WTC11 (cell line): Measurements from ENCODE around the gene HOXB8. TPM values are rescaled to one million over a fixed set of nuclear protein-coding genes. Genes with fewer than 3 reads are reported as not detected.

Source experiments
- ATAC-seq: fragments of 200-7000 bp; cut with Tn5 transposase; 2 replicates; pipeline ENCODE4 v1.10.0; 2021; ENCODE audit warnings: mild to moderate bottlenecking, moderate library complexity
- CTCF ChIA-PET: fragments of 300-600 bp; sonication (Branson Sonifier 250); formaldehyde crosslinking; loops from one replicate; lab custom pipeline; 2021; ENCODE audit warnings: antibody characterized with exemption; lab: Charles Lee
- POLR2A ChIA-PET: fragments of 350-600 bp; sonication (Branson Sonifier 250); formaldehyde crosslinking; loops from one replicate; lab custom pipeline; 2021; ENCODE audit warnings: antibody characterized with exemption; lab: Charles Lee
- DNase-seq: peaks from one replicate; pipeline ENCODE4 v3.0.0; 2021; ENCODE audit warnings: low spot score
- H3K27ac Mint-ChIP-seq: 2 replicates; pipeline ENCODE4 v1.8.0; 2021; ENCODE audit warnings: mixed read lengths
- H3K27me3 Mint-ChIP-seq: 2 replicates; pipeline ENCODE4 v1.8.0; 2021; ENCODE audit warnings: low read depth, mild to moderate bottlenecking, moderate library complexity, mixed read lengths
- H3K36me3 Mint-ChIP-seq: 2 replicates; pipeline ENCODE4 v1.8.0; 2021; ENCODE audit warnings: mixed read lengths
- H3K4me1 Mint-ChIP-seq: 2 replicates; pipeline ENCODE4 v1.8.0; 2022; ENCODE audit warnings: mixed read lengths
- H3K4me3 Mint-ChIP-seq: 2 replicates; pipeline ENCODE4 v1.8.0; 2021; ENCODE audit warnings: mild to moderate bottlenecking, moderate library complexity, mixed read lengths
- H3K9me3 Mint-ChIP-seq: 2 replicates; pipeline ENCODE4 v1.8.0; 2021; ENCODE audit warnings: mixed read lengths
- AR ChIP-seq: fragments of 250-450 bp; sonication (Bioruptor Pico); IDR thresholded peaks from 2 replicates; pipeline ENCODE4 v1.9.0; 2021; ENCODE audit warnings: mild to moderate bottlenecking
- ARID4B ChIP-seq: sonication (generic); formaldehyde crosslinking; IDR thresholded peaks from 2 replicates; pipeline ENCODE4 v1.8.0; 2023; ENCODE audit warnings: missing genetic modification reagents, mild to moderate bottlenecking, borderline replicate concordance
- ATF6 ChIP-seq: sonication (generic); formaldehyde crosslinking; IDR thresholded peaks from 2 replicates; pipeline ENCODE4 v1.8.1; 2023; ENCODE audit warnings: mild to moderate bottlenecking, missing genetic modification reagents
- CREM ChIP-seq: sonication (generic); formaldehyde crosslinking; IDR thresholded peaks from 2 replicates; pipeline ENCODE4 v1.8.1; 2022; ENCODE audit warnings: mild to moderate bottlenecking, missing genetic modification reagents, moderate library complexity
- ETV6 ChIP-seq: sonication (generic); formaldehyde crosslinking; IDR thresholded peaks from 2 replicates; pipeline ENCODE4 v1.8.1; 2022; ENCODE audit warnings: mild to moderate bottlenecking, missing genetic modification reagents
- GTF2I ChIP-seq: fragments of 250-450 bp; sonication (Bioruptor Pico); conservative IDR thresholded peaks from 2 replicates; pipeline ENCODE4 v1.4.0; 2021; ENCODE audit warnings: mild to moderate bottlenecking
- IRF1 ChIP-seq: sonication (generic); formaldehyde crosslinking; IDR thresholded peaks from 2 replicates; pipeline ENCODE4 v1.8.0; 2023; ENCODE audit warnings: missing genetic modification reagents
- JUN ChIP-seq: sonication (generic); formaldehyde crosslinking; IDR thresholded peaks from 2 replicates; pipeline ENCODE4 v1.8.0; 2023; ENCODE audit warnings: mild to moderate bottlenecking, missing genetic modification reagents
- MXD4 ChIP-seq: fragments of 250-450 bp; sonication (Bioruptor Pico); IDR thresholded peaks from 2 replicates; pipeline ENCODE4 v1.8.0; 2021; ENCODE audit warnings: mild to moderate bottlenecking, moderate library complexity, borderline replicate concordance
- NFATC4 ChIP-seq: fragments of 250-450 bp; sonication (Bioruptor Pico); IDR thresholded peaks from 2 replicates; pipeline ENCODE4 v1.9.0; 2021; ENCODE audit warnings: mild to moderate bottlenecking
- NFYB ChIP-seq: sonication (generic); formaldehyde crosslinking; conservative IDR thresholded peaks from 2 replicates; pipeline ENCODE4 v1.8.0; 2022; ENCODE audit warnings: low read depth, missing genetic modification reagents
- NR1H2 ChIP-seq: sonication (generic); formaldehyde crosslinking; IDR thresholded peaks from 2 replicates; pipeline ENCODE4 v1.9.0; 2021; ENCODE audit warnings: mild to moderate bottlenecking, moderate library complexity, missing genetic modification reagents
- NR3C1 ChIP-seq: sonication (generic); formaldehyde crosslinking; conservative IDR thresholded peaks from 2 replicates; pipeline ENCODE4 v1.8.1; 2023; ENCODE audit warnings: low read depth, mild to moderate bottlenecking, missing genetic modification reagents
- RORB ChIP-seq: fragments of 250-450 bp; sonication (Bioruptor Pico); IDR thresholded peaks from 2 replicates; pipeline ENCODE4 v1.9.0; 2021; ENCODE audit warnings: mild to moderate bottlenecking
- SP1 ChIP-seq: sonication (generic); formaldehyde crosslinking; conservative IDR thresholded peaks from 2 replicates; pipeline ENCODE4 v1.8.1; 2022; ENCODE audit warnings: missing genetic modification reagents
- TEAD1 ChIP-seq: sonication (generic); formaldehyde crosslinking; IDR thresholded peaks from 2 replicates; pipeline ENCODE4 v1.8.0; 2022; ENCODE audit warnings: mild to moderate bottlenecking, missing genetic modification reagents
- TP53 ChIP-seq: sonication (generic); formaldehyde crosslinking; IDR thresholded peaks from 2 replicates; pipeline ENCODE4 v1.8.1; 2023; ENCODE audit warnings: mild to moderate bottlenecking, missing genetic modification reagents
- ZNF138 ChIP-seq: sonication (generic); formaldehyde crosslinking; conservative IDR thresholded peaks from 2 replicates; pipeline ENCODE4 v1.8.1; 2022; ENCODE audit warnings: mild to moderate bottlenecking, moderate library complexity, missing genetic modification reagents
- ZNF219 ChIP-seq: sonication (generic); formaldehyde crosslinking; IDR thresholded peaks from 2 replicates; pipeline ENCODE4 v1.8.0; 2023; ENCODE audit warnings: missing genetic modification reagents, mild to moderate bottlenecking, borderline replicate concordance
- ZNF423 ChIP-seq: fragments of 250-450 bp; sonication (Bioruptor Pico); IDR thresholded peaks from 2 replicates; pipeline ENCODE4 v2.1.2; 2022; ENCODE audit warnings: mild to moderate bottlenecking, moderate library complexity
- total RNA-seq: library from RNA; stranded (reverse); gene quantifications from 3 replicates; pipeline ENCODE4 v1.2.3, GENCODE V29; 2021

The HOXB8 gene
- total RNA-seq, 1 experiment from 2014 or later = not detected

GRCh38 chr17:48633266-48633677 lies 18.2 kb upstream of the HOXB8 start (continued):
- TF ChIP-seq ARID4B (CRISPR knock-in tag) (no peak), RORB (no peak)
- TF ChIP-seq, all 79 proteins: peak for 2

GRCh38 chr17:48632579-48633265 lies 17.6 kb upstream of the HOXB8 start:
- H3K36me3 Mint-ChIP-seq = no peaks in the 10 kb centered on the region; the same call in 1 of the 2 replicates
- H3K9me3 Mint-ChIP-seq = no peaks in the 10 kb centered on the region
- H3K27me3 Mint-ChIP-seq = peaks cover 100% of the 10 kb centered on the region; the same call in 1 of the 2 replicates
- CTCF ChIA-PET = interaction anchor here (0.9 to 2.2 kb wide), 6 partner anchors 10 to 252 kb away, joined by 3 to 9 read pairs (median 4); no protein-coding TSS in a partner anchor
- H3K27ac Mint-ChIP-seq = no peak overlapping the region
- TF ChIP-seq JUN (CRISPR knock-in tag) (no peak), ATF6 (no peak), ZNF219 (CRISPR knock-in tag) (no peak), ZNF138 (CRISPR knock-in tag) (no peak), TEAD1 (CRISPR knock-in tag) (no peak), NR3C1 (CRISPR knock-in tag) (no peak), SP1 (CRISPR knock-in tag) (no peak), RORB (no peak), ETV6 (CRISPR knock-in tag) (no peak), CREM (CRISPR knock-in tag) (no peak), NFATC4 (no peak), ZNF423 (CRISPR knock-in tag) (no peak), GTF2I (CRISPR knock-in tag) (no peak), MXD4 (CRISPR knock-in tag) (no peak), AR (CRISPR knock-in tag) (no peak), NFYB (CRISPR knock-in tag) (no peak), IRF1 (CRISPR knock-in tag) (no peak), TP53 (CRISPR knock-in tag) (no peak), NR1H2 (no peak)
- TF ChIP-seq, all 79 proteins: peak for 0
- DNase-seq = no peak
- H3K4me1 Mint-ChIP-seq = peaks cover 16% of the 10 kb centered on the region
- no peak for ATAC-seq
- H3K4me3 Mint-ChIP-seq = peak overlapping the region; percentile 22; the same call in 1 of the 2 replicates
- POLR2A ChIA-PET = no interaction called here
